Neural progenitor cell (in vitro differentiated cells): Measurements from ENCODE around the gene KCMF1.

Source experiments
- CTCF ChIP-seq: fragments of 200-600 bp; sonication (generic); IDR thresholded peaks from 2 replicates; pipeline ENCODE4 v1.5.1; 2017; ENCODE audit warnings: antibody characterized with exemption, mild to moderate bottlenecking
- EZH2 ChIP-seq: fragments of 200-600 bp; sonication (generic); IDR thresholded peaks from 2 replicates; pipeline ENCODE4 v1.6.1; 2017; ENCODE audit warnings: antibody characterized with exemption, mild to moderate bottlenecking, moderate library complexity
- EZH2phosphoT487 ChIP-seq: fragments of 200-600 bp; sonication (generic); IDR thresholded peaks from 2 replicates; pipeline ENCODE4 v1.6.1; 2017; ENCODE audit warnings: antibody characterized with exemption

- TF ChIP-seq CTCF (no peak), EZH2phosphoT487 (no peak), EZH2 (no peak)
Measured at GRCh38 chr2:84947010-84947593, 23.9 kb upstream of the KCMF1 start.
